CD14-positive monocyte (primary cell): ENCODE measurements around the gene FCSK. TPM values are rescaled to one million over a fixed set of nuclear protein-coding genes. Genes with fewer than 3 reads are reported as not detected.

Experiments used
- DNase-seq, 3 donors: peaks; one replicate each; pipeline ENCODE4 v3.0.0-alpha.2; 2011 to 2022
- H2AFZ ChIP-seq: 2 replicates; pipeline ENCODE4 v1.6.0; 2012; ENCODE audit warnings: mild to moderate bottlenecking, low read depth, low read length, inconsistent platforms; ENCODE audit not compliant: insufficient read depth, poor library complexity, severe bottlenecking
- H3K27ac ChIP-seq, 2 donors: 1 replicate in 1 of 2; 2 replicates in 1 of 2; pipeline ENCODE4 v1.5.1; 2012 to 2013; ENCODE audit warnings: low read length in 2 of 2, control low read depth in 1 of 2, inconsistent platforms in 1 of 2, low read depth in 1 of 2, mild to moderate bottlenecking in 1 of 2
- H3K27me3 ChIP-seq, 2 donors: one replicate each; pipeline versions ENCODE4 v1.6.0 to v1.6.1; 2011 to 2013; ENCODE audit warnings: low read length in 2 of 2; ENCODE audit not compliant: control insufficient read depth in 2 of 2, insufficient read depth in 2 of 2
- H3K36me3 ChIP-seq, 2 donors: replicated peaks in 1 of 2; 1 replicate in 1 of 2; 2 replicates in 1 of 2; pipeline versions ENCODE4 v1.5.1 to v1.6.1; 2012 to 2013; ENCODE audit warnings: low read length in 2 of 2, control low read depth in 1 of 2, inconsistent platforms in 1 of 2, mild to moderate bottlenecking in 1 of 2; ENCODE audit not compliant: insufficient read depth in 2 of 2, control insufficient read depth in 1 of 2
- H3K4me1 ChIP-seq, 2 donors: 1 replicate in 1 of 2; 2 replicates in 1 of 2; pipeline versions ENCODE4 v1.5.1 to v1.6.1; 2012 to 2013; ENCODE audit warnings: low read length in 2 of 2, control low read depth in 1 of 2, inconsistent platforms in 1 of 2, mild to moderate bottlenecking in 1 of 2, moderate library complexity in 1 of 2; ENCODE audit not compliant: insufficient read depth in 2 of 2, control insufficient read depth in 1 of 2
- H3K4me2 ChIP-seq: replicated peaks from 2 replicates; pipeline ENCODE3; 2012; ENCODE audit warnings: low read length, moderate library complexity, mild to moderate bottlenecking; ENCODE audit not compliant: poor library complexity, severe bottlenecking; ENCODE audit errors: extremely low read depth
- H3K4me3 ChIP-seq, 3 experiments: fragments of 200-600 bp in 1 of 3; sonication (generic) in 1 of 3; replicated peaks in 1 of 3; 1 replicate in 2 of 3; 2 replicates in 1 of 3; pipeline ENCODE4 v1.5.1; 2011 to 2013; ENCODE audit warnings: low read length in 3 of 3, mild to moderate bottlenecking in 3 of 3, control low read depth in 2 of 3, low read depth in 2 of 3, inconsistent platforms in 1 of 3, moderate library complexity in 1 of 3
- H3K79me2 ChIP-seq: 2 replicates; pipeline ENCODE4 v1.6.0; 2012; ENCODE audit warnings: mild to moderate bottlenecking, control low read depth, inconsistent platforms, low read length, moderate library complexity; ENCODE audit not compliant: insufficient read depth
- H3K9ac ChIP-seq: 2 replicates; pipeline ENCODE4 v1.6.0; 2017; ENCODE audit warnings: low read length, mild to moderate bottlenecking; ENCODE audit not compliant: insufficient read depth, poor library complexity, severe bottlenecking
- H3K9me3 ChIP-seq, 2 donors: replicated peaks in 1 of 2; 1 replicate in 1 of 2; 2 replicates in 1 of 2; pipeline versions ENCODE4 v1.5.1 to v1.6.1; 2012 to 2013; ENCODE audit warnings: low read length in 2 of 2, control low read depth in 1 of 2; ENCODE audit not compliant: control insufficient read depth in 1 of 2, insufficient read depth in 1 of 2
- H4K20me1 ChIP-seq: 2 replicates; pipeline ENCODE4 v1.6.0; 2012; ENCODE audit warnings: mild to moderate bottlenecking, low read length, control low read depth, moderate library complexity; ENCODE audit not compliant: insufficient read depth
- H3K27ac Mint-ChIP-seq, 7 donors: one replicate each; pipeline ENCODE4 v1.8.0; 2020; ENCODE audit warnings: mild to moderate bottlenecking in 7 of 7, mixed read lengths in 7 of 7, moderate library complexity in 6 of 7, inconsistent platforms in 2 of 7
- H3K27me3 Mint-ChIP-seq, 3 donors: one replicate each; pipeline ENCODE4 v1.8.0; 2021 to 2022; ENCODE audit warnings: low read depth in 3 of 3, mild to moderate bottlenecking in 3 of 3, mixed read lengths in 3 of 3, moderate library complexity in 3 of 3, inconsistent platforms in 1 of 3
- H3K36me3 Mint-ChIP-seq, 2 donors: one replicate each; pipeline ENCODE4 v1.8.0; 2020; ENCODE audit warnings: mixed read lengths in 2 of 2, inconsistent platforms in 1 of 2, mild to moderate bottlenecking in 1 of 2
- H3K4me1 Mint-ChIP-seq: one replicate; pipeline ENCODE4 v1.8.0; 2020; ENCODE audit warnings: mild to moderate bottlenecking, mixed read lengths
- H3K4me3 Mint-ChIP-seq, 2 donors: one replicate each; pipeline ENCODE4 v1.8.0; 2020; ENCODE audit warnings: mild to moderate bottlenecking in 2 of 2, mixed read lengths in 2 of 2, moderate library complexity in 1 of 2
- H3K9me3 Mint-ChIP-seq, 7 donors: one replicate each; pipeline ENCODE4 v1.8.0; 2020 to 2022; ENCODE audit warnings: mixed read lengths in 7 of 7, mild to moderate bottlenecking in 6 of 7, moderate library complexity in 6 of 7, inconsistent platforms in 2 of 7
- WGBS: methylation state at CpG from one replicate; pipeline ENCODE4 v1.1.5; 2013; ENCODE audit warnings: missing lambda C conversion rate; ENCODE audit not compliant: insufficient coverage; 5-methylcytosine and 5-hydroxymethylcytosine counted together
- intact Hi-C, 2 donors: fragments of 100-400 bp; cut with micrococcal nuclease; formaldehyde crosslinking; loops; one replicate each; pipeline versions ENCODE4 v1.15.0 to v1.15.1; 2023
- polyA plus RNA-seq, 3 donors: library from polyadenylated mRNA; depleted of rRNA in 1 of 3; unstranded in 2 of 3; stranded (reverse) in 1 of 3; fragments of 300-500 nt in 2 of 3; fragments of >200 nt in 1 of 3; fragmentation: Illumina TruSeq in 2 of 3; gene quantifications; 1 replicate in 2 of 3; 2 replicates in 1 of 3; pipeline ENCODE4 v1.2.3, GENCODE V29; 2012 to 2021
- TF ChIP-seq, protein P1 (sequence below): fragments of 200-600 bp; IDR thresholded peaks from one replicate; pipeline ENCODE4 v1.8.0; 2022; ENCODE audit warnings: antibody characterized with exemption, mild to moderate bottlenecking

Gene FCSK
- polyA plus RNA-seq, 3 donors = 4.2 to 19.0 (median 6.4) TPM

DNA sequence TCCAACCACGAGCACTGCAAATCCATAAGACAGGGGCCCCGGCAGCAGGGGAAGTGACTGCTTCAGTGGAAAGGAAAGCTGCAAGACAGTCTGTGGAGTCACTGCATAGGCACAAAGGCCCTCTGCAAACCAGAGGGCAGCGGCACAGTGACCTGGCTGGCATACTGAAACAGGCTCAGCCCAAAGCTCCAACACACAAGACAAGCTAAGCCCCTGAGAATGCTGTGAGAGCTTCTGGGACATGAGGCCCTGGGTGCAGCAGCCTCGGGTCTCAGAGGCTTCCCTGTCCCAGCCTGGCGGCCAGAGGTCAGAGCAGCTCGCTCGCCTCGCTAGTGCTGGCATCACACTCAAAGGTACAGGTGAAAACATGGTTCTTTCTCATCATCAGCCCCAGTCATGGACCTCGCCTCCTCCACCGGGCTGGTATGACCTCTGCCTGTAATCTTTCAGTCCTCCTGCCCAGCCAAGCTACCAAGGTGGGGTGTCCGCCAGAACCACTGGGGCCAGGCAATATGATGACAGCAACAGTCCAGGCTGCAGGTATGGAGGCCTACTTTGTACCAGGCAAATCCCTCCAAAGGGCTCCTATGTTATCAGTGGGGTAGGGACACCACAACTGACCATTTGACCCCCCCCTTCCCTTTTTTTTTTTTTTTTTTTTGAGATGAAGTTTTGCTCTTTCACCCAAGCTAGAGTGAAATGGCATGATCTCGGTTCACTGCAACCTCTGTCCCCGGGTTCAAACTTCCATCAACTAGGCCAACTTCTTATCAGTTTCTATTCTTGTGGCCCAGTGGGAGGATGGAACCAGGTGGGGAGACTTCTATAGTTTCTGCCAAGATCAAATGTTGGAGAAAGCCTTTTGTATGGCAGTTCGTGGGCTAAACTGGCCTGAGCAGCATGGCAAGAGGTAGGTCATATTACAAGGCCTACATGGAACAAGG lies 34.7 kb upstream of the FCSK start:
- peaks cover 33 to 55% of the 10 kb centered on the region in 2 donors for H3K4me1 ChIP-seq

DNA sequence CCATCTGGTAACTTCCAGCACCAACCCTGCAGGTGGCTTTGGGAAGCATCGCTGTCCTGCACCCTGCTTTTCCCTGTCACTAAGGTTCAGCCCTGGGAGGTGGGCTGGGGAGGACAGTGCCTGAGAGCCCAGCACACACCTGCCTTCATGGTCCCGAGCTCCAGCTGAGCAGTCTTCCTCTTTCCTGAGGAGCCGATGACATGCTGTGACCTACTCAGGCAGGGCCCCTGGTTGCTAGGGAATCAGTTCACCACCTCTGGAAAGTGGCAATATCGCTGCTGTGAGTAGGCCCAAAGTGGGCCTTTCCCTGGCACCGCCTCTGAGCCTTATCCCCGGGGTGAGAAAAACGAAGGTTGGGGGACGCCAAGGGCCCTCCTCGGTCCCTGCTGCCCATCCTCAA lies 33.4 kb upstream of the FCSK start:
- Histone ChIP-seq H3K9me3 (no peaks in the 10 kb centered on the region), H4K20me1 (peaks cover 40% of the 10 kb centered on the region), H3K79me2 (peaks cover 53% of the 10 kb centered on the region), H2AFZ (no peak overlapping the region), H3K27me3 (no peaks in the 10 kb centered on the region), H3K9ac (no peak overlapping the region), H3K36me3 (no peaks in the 10 kb centered on the region), H3K4me3 (no peak overlapping the region), H3K27ac (no peak overlapping the region), H3K4me1 (peaks cover 45 to 68% of the 10 kb centered on the region in 2 donors), H3K4me2 (no peak overlapping the region)
- Mint-ChIP-seq H3K4me3 (no peak overlapping the region), H3K9me3 (no peaks in the 10 kb centered on the region), H3K36me3 (peaks cover 25 to 50% of the 10 kb centered on the region in 2 donors), H3K4me1 (peaks cover 59% of the 10 kb centered on the region), H3K27ac (peak overlapping the region in 1 of 7 donors; percentile 25), H3K27me3 (peaks cover 0 to 4% (median 0%) of the 10 kb centered on the region in 3 donors)
- TF ChIP-seq, protein P1, sequence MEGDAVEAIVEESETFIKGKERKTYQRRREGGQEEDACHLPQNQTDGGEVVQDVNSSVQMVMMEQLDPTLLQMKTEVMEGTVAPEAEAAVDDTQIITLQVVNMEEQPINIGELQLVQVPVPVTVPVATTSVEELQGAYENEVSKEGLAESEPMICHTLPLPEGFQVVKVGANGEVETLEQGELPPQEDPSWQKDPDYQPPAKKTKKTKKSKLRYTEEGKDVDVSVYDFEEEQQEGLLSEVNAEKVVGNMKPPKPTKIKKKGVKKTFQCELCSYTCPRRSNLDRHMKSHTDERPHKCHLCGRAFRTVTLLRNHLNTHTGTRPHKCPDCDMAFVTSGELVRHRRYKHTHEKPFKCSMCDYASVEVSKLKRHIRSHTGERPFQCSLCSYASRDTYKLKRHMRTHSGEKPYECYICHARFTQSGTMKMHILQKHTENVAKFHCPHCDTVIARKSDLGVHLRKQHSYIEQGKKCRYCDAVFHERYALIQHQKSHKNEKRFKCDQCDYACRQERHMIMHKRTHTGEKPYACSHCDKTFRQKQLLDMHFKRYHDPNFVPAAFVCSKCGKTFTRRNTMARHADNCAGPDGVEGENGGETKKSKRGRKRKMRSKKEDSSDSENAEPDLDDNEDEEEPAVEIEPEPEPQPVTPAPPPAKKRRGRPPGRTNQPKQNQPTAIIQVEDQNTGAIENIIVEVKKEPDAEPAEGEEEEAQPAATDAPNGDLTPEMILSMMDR = no peak
- intact Hi-C loops = no loop called here
- WGBS = 92% methylated on average over 7 of the region's 9 CpGs
- no peak for DNase-seq

More for the DNA sequence above, 34.7 kb upstream of the FCSK start:
- Mint-ChIP-seq H3K9me3 (no peaks in the 10 kb centered on the region), H3K27ac (peak overlapping the region in 2 of 7 donors; percentile 40 to 78), H3K4me1 (peaks cover 46% of the 10 kb centered on the region), H3K27me3 (peaks cover 0 to 4% (median 0%) of the 10 kb centered on the region in 3 donors), H3K36me3 (peaks cover 24 to 44% of the 10 kb centered on the region in 2 donors), H3K4me3 (peak overlapping the region in 1 of 2 donors; percentile 39)
- Histone ChIP-seq H3K27ac (no peak overlapping the region), H3K4me2 (no peak overlapping the region), H3K9me3 (no peaks in the 10 kb centered on the region), H3K79me2 (peaks cover 44% of the 10 kb centered on the region), H3K27me3 (no peaks in the 10 kb centered on the region), H3K36me3 (peaks cover 0 to 3% of the 10 kb centered on the region in 2 donors), H2AFZ (no peak overlapping the region), H3K9ac (no peak overlapping the region), H3K4me3 (no peak overlapping the region), H4K20me1 (peaks cover 43% of the 10 kb centered on the region)
- intact Hi-C loops = no loop called here
- TF ChIP-seq, protein P1 = no peak
- 79% methylated on average over 10 of the region's 14 CpGs for WGBS
- peak in 1 of 3 donors; percentile 4 for DNase-seq
